Neural progenitor cell (in vitro differentiated cells): ENCODE data around the gene KIF15.

ENCODE experiments used
- EZH2 ChIP-seq: fragments of 200-600 bp; sonication (generic); IDR thresholded peaks from 2 replicates; pipeline ENCODE4 v1.6.1; 2017; ENCODE audit warnings: antibody characterized with exemption, mild to moderate bottlenecking, moderate library complexity
- EZH2phosphoT487 ChIP-seq: fragments of 200-600 bp; sonication (generic); IDR thresholded peaks from 2 replicates; pipeline ENCODE4 v1.6.1; 2017; ENCODE audit warnings: antibody characterized with exemption
- TF ChIP-seq, protein P1 (sequence below): fragments of 200-600 bp; sonication (generic); IDR thresholded peaks from 2 replicates; pipeline ENCODE4 v1.5.1; 2017; ENCODE audit warnings: antibody characterized with exemption, mild to moderate bottlenecking

DNA sequence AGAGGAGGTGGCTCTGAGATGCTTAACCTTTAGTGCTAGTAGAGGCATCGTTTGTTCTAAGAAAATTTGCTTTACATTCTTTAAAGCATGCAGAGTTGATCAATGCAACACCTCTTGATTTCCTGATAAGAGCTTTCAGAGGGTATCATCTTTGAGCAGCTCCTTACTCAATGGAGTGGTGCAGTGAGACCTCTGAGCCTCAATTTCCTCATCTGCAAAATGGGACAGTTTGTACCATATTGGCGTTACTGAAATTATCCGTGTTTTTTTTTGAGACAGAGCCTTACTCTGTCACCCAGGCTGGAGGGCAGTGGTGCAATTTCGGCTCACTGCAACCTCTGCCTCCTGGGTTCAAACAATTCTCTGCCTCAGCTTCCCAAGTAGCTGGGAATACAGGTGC is 98.5 kb downstream of the KIF15 start:
- TF ChIP-seq, protein P1, sequence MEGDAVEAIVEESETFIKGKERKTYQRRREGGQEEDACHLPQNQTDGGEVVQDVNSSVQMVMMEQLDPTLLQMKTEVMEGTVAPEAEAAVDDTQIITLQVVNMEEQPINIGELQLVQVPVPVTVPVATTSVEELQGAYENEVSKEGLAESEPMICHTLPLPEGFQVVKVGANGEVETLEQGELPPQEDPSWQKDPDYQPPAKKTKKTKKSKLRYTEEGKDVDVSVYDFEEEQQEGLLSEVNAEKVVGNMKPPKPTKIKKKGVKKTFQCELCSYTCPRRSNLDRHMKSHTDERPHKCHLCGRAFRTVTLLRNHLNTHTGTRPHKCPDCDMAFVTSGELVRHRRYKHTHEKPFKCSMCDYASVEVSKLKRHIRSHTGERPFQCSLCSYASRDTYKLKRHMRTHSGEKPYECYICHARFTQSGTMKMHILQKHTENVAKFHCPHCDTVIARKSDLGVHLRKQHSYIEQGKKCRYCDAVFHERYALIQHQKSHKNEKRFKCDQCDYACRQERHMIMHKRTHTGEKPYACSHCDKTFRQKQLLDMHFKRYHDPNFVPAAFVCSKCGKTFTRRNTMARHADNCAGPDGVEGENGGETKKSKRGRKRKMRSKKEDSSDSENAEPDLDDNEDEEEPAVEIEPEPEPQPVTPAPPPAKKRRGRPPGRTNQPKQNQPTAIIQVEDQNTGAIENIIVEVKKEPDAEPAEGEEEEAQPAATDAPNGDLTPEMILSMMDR = no peak
- TF ChIP-seq EZH2 = no peak
- TF ChIP-seq EZH2phosphoT487 = no peak
